ENCODE measurements around the gene FAM237B. TPM values are rescaled to one million over a fixed set of nuclear protein-coding genes. Genes with fewer than 3 reads are reported as not detected.

The FAM237B gene
- total RNA-seq, 1 experiment from 2014 or later, result not detected

Other genes with a start within 250 kb of the FAM237B start
- gene STEAP1, start 166.8 kb downstream of the FAM237B start, total RNA-seq (2014; rRNA removed), result 15.7 and 21.2 TPM in 2 replicates
- gene STEAP2, start 109.6 kb downstream of the FAM237B start, total RNA-seq (2014; rRNA removed), result 4.7 and 7.0 TPM in 2 replicates
- gene CFAP69, start 76.1 kb downstream of the FAM237B start, total RNA-seq (2014; rRNA removed), result 3.1 and 6.6 TPM in 2 replicates
- gene GTPBP10, start 25.4 kb upstream of the FAM237B start, total RNA-seq (2014; rRNA removed), result 13.0 and 23.5 TPM in 2 replicates
- 12.7 and 14.7 TPM in 2 replicates for gene CLDN12, start 82.2 kb upstream of the FAM237B start, total RNA-seq (2014; rRNA removed)
- gene PTTG1IP2, start 148.3 kb upstream of the FAM237B start, total RNA-seq (2014; rRNA removed), result not detected in 2 replicates

Measured in PC-3 (cell line).